Muscle of back (tissue), 13 donors: ENCODE data around the gene PMCH. TPM values are rescaled to one million over a fixed set of nuclear protein-coding genes. Genes with fewer than 3 reads are reported as not detected.
"Not testable (repeated sequence)": the region's sequence is repeated elsewhere in the genome, so short reads cannot be mapped to it uniquely, and the experiment has no call there.

Experiments used
- DNase-seq, 3 donors: peaks; one replicate each; pipeline versions ENCODE4 v3.0.0 to v3.0.0-alpha.2; 2013
- long read RNA-seq, 9 donors: transcript quantifications; one replicate each; lab custom pipeline, GENCODE V29; 2026
- polyA plus RNA-seq, 10 donors: library from polyadenylated mRNA; unstranded; fragments of 120-200 nt; gene quantifications; one replicate each; pipeline ENCODE4 v1.2.1, GENCODE V29; 2013; ENCODE audit not compliant: insufficient read length in 10 of 10

PMCH gene, protein sequence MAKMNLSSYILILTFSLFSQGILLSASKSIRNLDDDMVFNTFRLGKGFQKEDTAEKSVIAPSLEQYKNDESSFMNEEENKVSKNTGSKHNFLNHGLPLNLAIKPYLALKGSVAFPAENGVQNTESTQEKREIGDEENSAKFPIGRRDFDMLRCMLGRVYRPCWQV
- polyA plus RNA-seq, result under 1 TPM in 4 of 10 donors, not detected in 6; 0.29 to 0.49 (median 0.38) TPM
- long read RNA-seq, donor 1, result 0 reads
- long read RNA-seq, donor 2, result 0 reads
- long read RNA-seq, donor 3, result 0 reads
- long read RNA-seq, donor 4, result 0 reads
- long read RNA-seq, donor 5, result 0 reads
- long read RNA-seq, donor 6, result 0 reads
- long read RNA-seq, donor 7, result 0 reads
- long read RNA-seq, donor 8, result 0 reads
- long read RNA-seq, donor 9, result 0 reads

DNA sequence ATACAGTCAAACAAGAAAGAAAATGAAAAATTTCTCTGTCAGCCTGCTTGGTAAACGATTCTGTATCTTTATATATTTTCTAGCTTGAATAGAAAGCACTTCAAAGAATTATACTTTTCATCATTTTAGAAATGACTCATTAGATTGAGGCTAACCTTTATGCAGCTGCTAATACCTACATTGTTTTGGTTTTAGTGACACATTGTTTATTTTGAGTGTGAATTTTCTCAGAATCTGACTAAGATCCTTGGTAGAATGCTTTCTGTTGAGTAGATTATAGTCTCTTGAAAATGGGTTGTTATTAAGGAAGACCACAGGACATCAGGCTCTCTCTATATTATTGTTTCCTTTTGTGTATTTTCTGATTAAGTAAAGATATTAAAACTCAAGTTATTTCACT, at the start of gene PMCH:
PMCH (minus strand) TSS at position 45 of the 400 bp plus-strand sequence. CDS start 63 bp downstream, outside the sequence.
- DNase-seq, result no peak

DNA sequence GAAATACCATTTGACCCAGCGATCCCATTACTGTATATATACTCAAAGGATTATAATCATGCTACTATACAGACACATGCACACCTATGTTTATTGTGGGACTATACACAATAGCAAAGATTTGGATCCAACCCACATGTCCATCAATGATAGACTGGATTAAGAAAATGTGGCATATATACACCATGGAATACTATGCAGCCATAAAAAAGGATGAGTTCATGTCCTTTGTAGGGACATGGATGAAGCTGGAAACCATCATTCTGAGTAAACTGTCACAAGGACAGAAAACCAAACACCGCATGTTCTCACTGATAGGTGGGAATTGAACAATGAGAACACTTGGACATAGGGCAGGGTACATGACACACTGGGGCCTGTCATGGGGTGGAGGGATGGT, 43.2 kb upstream of the PMCH start:
- not testable (repeated sequence) for DNase-seq

DNA sequence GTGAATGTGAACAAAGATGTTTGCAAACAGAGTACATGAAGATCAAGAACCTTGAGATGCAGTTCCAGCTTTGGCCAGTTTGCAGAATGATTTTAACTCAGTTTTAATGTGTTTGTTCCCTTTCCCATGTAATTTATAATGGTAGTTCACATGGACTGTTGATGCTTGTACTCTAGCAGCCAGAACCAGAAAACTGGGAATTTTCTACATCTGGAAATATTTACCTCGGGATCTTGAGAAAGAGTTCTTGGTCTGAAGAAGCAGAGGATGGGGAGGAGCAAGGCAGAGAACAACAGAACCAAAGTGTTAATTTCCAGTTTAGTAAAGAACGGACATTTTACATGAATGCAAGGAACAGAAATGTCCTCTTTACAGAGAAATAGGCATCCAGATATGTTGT, 37.0 kb upstream of the PMCH start:
- peak in 1 of 3 donors; percentile 11 for DNase-seq

DNA sequence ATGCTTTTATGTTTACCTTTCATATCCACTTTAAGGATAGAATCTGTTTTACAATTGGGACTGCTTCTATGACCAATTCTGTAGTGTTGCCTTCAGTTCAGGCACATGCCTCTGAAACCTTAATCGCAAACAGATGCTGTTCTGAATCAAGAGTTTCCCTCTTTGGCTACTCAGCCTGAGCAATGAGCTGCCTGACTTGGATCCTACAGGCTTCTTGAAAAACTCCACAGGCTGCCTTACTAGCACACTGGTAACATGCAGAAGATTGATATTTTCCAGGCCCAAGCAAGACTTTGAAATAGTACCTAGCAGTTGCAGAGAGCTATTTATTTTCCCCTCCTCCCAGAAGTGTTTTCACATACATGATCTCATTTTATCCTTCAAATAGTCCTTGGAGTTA, 34.8 kb upstream of the PMCH start:
- peak; percentile 69 to 88 (median 77) for DNase-seq

DNA sequence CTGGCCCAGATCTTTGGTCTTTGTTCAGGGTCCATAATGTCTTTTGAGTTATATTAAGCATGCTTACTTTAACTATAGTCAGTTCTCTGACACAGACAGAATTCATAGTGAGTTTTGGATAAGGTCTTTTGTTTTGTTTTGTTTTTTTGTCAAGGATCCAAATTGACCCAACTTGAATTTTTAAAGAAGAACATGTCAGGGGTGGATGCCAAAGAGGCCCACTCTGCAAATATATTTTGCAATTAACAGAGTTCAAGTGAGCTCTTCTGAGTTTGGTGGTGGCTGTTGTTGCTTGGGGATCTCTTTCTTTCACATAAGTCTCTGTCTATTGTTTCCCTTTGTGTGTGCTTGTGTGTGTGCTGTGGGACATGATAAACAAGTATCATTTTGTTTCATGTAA, 34.4 kb upstream of the PMCH start:
- DNase-seq, result peak in 1 of 3 donors; percentile 14

DNA sequence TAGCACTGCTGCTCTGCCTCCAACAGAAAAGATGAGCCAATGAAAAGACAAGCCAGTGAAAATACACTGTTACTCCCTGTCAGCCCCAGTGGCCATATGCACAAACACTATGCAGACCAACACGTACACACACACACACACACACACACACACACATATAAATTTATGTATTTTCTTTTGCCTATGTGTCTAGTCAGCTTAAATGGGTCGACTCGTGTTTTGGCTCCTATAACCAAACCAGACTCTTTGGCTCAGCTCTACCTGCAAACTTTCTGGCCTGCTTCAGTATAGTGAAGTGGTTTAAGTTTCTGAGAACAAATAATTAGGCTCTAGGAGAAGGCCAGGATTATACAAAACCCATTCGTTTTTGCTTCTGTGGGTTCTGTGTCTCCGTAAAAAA, 30.3 kb upstream of the PMCH start:
- no peak for DNase-seq

DNA sequence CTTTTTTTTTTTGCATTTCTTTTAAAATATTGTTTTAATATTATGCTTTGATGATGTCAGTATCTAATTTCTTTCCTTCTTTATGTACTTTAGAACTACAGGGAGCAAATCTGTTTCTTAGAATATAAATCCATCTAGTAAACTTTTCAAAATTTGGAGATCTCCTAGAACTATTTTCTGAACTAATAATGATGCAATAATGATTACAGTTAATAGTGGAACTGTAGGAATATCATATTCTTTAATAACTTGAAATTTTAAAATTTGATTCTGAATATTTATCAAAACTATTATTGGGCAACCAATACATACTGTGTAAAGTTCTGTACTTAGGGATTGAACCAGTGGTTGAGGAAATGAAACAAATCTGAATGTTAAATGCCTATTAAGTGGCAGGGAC, 23.1 kb upstream of the PMCH start:
- no peak for DNase-seq

DNA sequence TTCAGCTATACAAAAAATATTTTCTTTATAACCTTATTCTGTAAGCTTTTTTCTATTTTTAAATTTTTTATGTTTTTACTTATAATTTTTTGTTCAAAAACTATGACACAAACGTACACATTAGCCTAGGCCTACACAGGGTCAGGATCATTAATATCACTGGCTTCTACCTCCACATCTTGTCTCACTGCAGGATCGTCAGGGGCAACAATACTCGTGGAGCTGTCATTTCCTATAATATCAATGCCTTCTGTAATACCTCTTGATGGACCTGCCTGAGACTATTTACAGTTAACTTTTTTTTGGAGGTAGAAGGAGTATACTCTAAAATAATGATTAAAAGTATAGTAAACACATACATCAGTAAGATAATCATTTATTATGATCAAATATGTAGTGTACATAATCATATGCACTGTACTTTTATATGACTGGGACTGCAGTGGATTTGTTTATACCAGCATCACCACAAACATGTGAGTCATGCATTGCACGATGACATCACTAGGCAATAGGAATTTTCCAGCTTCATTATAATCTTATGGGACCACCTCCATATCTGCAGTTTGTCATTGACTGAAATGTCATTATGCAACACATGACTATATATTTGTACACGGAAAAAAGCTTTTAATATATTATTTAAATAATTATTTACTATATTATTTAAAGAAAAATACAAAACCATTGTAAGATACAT, 18.5 kb upstream of the PMCH start:
- no peak for DNase-seq

DNA sequence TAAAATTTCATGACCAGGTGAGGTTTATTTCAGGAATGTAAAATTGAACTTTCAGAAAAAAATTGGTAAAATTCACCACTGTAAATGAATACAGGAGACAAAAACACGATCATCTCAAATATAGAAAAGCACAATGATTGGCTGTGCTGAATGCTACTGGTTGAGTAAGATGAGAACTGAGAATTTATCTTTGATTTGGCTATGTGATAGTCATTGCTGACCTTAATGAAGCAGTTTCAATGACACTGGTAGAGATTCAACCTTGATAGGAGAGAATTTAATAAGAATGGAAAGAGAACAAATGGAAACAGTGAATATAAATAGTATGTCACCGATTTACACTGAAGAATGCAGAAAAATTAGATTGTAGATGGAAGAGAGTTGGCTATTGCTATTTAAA, 6.4 kb upstream of the PMCH start:
- no peak for DNase-seq

DNA sequence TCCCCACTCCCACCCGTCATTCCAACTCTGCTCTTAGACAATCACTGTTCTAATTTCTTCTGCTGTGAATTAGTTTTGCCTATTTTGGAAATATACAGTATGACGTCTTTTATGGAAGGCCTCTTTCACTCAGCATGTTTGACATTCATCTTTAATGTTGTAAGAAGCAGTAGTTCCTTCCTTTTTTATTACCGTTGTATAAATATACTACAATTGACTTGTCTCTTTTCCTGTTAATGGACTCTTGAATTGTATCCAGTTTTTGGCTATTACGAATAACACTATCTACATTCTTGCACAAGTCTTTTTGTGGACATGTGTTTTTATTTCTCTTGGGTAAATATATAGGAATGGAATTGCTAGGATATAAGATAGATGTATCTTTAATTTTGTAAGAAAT, 4.9 kb upstream of the PMCH start:
- DNase-seq, result no peak

DNA sequence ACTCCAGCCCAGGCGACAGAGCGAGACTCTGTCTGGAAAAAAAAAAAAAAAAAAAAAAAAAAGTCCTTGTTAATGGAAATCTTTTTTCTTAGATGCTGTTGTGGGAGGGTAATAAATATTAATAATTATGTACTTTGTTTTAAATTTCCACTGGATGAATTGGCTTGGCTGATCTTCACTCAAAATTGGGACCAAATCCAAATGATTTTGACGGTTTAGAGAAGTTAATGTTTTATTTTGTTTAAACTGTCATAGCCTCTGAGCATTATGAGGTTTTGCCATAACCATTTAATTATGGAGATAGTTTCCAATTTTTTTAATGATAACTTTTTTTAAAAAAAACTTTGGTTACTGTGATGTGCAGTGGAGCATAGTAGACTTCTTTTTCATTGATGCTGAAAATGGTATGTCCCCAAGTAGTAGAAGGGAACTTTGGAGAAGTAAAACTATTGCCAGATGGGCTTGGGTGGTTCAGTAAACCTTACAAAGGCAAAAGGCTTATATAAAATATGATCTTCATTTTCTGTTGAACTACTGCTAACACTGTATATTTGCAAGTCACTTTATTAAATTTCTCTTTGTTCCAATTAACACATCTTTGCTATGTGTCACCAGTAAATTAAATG, 3.9 kb upstream of the PMCH start:
- no peak for DNase-seq

DNA sequence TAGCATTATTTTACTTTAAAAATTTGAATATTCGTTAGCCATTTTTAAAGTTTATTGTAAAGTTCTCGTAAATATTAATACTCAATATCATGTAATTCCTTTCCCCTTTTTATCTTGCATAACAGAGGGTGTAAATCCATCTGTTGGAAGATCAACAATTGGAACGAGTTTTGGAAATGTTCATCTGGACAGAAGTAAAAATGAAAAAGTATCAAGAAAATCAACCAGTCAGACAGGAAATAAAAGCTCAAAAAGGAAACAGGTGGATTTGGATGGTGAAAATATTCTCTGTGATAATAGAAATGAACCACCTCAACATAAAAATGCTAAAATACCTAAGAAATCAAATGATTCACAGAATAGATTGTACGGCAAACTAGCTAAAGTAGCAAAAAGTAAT, 1.8 kb downstream of the PMCH start:
- DNase-seq, result no peak

DNA sequence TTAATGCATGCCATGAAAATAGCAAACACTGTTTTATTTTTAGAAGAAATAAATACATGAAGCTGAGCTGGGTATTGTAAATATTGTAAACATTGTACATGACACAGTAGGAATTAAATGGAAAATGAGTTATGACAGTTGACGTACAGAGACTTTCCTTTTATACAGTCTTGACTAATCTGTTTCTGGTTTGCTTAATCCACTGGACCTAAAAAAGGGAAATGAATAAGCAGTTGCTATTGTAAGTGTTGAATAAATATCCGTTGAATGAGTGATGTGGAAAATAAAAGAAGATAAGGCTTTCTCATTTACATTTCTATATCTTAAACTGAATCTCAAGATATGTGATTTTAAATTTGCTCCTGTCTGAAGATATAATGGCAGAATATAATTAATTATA, 15.0 kb downstream of the PMCH start:
- DNase-seq, result no peak

DNA sequence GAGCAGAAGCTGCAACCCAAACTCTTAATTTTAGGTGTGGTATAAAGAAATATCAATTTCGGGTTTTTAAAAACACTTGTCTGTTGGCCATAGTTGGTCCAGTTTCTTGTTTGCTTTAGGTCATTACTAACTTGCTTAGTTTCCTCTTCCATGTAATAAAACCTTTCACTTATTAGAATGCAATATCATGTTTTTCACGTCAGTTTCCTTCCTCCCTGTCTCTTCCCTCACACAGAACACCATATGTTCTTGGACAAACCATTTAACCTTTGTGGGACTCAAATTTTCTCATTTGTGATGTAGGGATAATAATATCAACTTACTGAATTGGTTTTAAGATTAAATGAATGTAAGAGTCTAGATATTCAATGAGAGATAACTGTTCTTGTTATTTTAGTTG, 22.9 kb downstream of the PMCH start:
- no peak for DNase-seq

DNA sequence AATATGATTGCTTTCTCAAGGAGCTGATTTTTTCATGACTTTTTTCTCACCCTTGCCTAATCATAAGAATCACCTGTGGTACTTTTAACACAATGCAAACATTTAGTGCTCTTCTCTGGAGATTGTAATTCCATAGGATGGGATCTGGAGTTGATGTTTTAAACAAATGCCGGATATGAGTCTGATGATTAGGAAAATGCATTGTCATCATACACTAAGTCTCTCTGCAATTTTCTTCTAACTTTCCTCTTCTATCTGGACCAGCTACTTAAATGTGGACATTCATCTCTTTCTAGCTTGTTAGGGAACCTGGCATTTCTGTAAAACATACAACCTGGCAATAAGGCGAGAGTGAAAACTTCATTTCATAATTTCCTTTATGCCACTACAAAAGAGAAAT, 23.5 kb downstream of the PMCH start:
- no peak for DNase-seq

DNA sequence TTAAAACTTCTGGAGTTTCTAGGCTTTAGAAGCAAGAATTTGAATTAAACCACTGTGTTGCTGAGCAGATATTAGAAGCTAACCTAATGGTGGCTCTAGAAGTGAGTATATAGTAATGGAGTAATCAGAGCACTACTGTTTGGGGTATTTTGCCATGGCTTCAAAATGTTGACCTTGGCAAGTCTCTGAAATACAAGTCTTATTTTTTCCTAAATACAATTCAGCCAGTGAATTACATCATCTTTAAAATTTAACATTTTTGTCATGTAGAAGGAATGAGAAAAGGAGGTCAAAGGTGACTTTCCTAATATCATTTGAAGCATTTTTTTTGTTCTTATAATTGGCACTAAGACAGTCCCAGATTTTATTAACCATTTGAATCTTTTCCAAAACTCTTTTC, 25.2 kb downstream of the PMCH start:
- peak; percentile 19 to 62 (median 50) for DNase-seq

DNA sequence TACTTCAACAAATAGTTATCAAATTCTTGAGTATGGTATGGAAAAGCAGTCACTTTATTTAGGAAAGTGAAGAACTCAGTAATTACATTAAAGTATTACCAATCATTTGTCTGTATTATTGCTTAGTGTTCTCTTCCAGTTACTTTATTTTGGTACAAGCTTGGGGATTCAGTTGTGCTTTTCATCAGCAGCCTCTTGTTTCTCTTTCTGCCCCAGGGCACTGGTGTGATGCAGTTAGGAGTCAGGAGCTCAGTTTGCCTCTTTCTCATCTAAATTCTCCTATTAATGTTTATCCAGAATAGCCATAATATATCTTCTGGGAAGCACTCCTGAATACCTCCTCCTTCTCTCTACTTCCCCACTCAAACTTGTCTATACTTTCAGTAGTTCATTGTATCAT, 25.7 kb downstream of the PMCH start:
- DNase-seq, result peak in 1 of 3 donors; percentile 19

DNA sequence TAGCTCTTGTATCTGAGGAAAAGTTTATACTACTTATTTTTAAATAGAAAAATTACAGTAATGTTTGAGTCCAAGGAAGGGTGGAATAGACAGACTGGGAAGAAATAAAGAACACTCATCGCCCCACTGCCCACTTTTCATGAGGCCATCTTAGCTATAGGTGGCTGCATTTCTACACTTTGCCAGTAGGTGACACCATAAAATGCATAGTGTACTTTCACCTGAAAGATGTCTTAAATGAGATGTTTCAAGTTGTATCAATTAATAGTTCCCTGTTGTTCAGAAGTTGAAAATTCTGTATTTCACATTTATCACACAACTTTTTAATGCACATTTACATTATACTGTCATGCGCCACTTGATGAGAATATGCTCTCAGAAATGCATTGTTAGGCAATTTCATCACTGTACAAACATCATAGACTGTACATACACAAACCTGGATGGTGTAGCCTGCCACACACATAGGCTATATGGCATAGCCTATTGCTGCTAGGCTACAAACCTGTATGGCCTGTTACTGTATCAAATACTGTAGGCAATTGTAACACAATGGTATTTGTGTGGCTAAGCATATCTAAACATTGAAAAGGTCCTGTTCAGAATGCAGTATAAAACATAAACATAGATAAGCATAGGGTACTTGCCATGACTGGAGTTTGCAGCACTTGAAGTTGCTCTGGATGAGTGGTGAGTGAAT, 27.6 kb downstream of the PMCH start:
- peak; percentile 7 to 50 (median 38) for DNase-seq

DNA sequence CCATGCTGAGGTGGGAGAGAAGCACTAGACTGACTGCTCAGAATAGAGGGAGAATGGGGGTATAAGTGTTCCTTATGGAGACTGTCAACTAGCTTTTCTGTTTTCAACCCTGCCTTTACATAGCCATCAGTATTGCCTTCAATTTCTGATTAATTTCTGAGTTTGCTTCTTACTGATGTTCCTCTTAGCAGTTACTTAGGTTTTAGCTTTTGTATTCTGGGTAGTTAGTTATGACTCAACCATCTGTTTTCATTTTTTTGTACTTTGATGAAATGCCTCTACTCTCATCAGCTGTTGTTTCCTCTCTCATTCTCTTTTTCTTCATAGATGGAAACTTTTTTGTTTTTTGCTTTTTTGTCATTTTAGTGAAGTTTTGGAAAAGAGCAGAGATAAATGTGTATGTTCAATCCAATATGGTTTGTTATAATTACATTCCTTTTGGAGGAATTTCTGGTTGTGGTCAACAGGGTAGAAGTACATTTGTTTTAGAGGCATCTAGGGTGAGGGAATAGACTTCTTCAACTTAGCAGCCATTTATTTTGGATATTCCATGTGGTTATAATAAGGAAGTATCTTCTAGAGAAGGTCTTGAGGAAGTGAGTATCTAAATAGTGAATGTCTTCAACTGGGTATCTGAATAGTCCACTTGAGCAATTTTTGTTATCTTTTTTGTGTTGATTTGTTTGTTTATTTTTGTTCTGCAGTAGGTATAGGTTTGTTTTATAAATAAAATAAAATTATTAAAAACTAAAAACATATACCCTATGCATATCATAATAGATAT, 29.6 kb downstream of the PMCH start:
- DNase-seq, result no peak

DNA sequence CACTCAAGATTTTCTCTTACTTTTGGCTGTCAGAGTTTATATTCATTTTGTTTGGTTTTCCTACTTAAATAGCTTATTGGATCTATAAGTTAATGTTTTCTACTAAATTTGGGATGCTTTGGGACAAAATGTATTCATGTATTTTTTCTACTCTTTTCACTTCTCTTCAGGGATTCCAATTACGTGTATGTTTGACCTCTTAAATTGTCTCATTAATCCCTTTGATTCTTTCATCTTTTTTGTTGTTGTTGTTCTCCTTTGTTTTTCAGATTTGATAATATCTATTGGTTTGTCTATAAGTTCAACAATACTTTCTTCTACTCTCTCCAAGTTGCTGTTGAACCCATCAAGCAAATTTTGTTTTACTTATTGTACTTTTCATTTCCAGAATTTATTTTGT, 34.2 kb downstream of the PMCH start:
- DNase-seq, result no peak

DNA sequence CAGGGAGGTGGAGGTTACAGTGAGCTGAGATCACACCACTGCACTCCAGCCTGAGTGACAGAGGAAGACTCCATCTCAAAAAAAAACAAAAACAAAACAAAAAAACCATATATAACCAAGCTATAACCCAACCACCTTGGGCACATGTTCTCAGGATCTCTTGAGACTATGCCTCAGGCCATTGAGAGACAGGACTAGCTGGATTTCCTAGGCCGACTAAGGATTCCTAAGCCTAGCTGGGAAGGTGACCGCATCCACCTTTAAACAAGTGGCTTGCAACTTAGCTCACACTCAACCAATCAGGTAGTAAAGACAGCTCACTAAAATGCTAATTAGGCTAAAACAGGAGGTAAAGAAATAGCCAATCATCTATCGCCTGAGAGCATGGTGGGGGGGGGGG, 42.4 kb downstream of the PMCH start:
- DNase-seq, result not testable (repeated sequence)
